Smooth muscle cell (in vitro differentiated cells): ENCODE data around the gene AMH. TPM values are rescaled to one million over a fixed set of nuclear protein-coding genes. Genes with fewer than 3 reads are reported as not detected.
A peak's percentile ranks its signal among the peaks of the same experiment; 100 is the strongest.

Source experiments
- DNase-seq: peaks from one replicate; lab custom pipeline; 2025; ENCODE audit not compliant: unreplicated experiment; lab: John Stamatoyannopoulos, UW
- H2AFZ ChIP-seq: fragments of 200-600 bp; sonication (generic); 2 replicates; pipeline ENCODE4 v1.6.0; 2016; ENCODE audit warnings: antibody characterized with exemption, low read depth, mild to moderate bottlenecking
- H3F3A ChIP-seq: fragments of 200-600 bp; sonication (generic); 2 replicates; pipeline ENCODE4 v1.6.0; 2017; ENCODE audit warnings: antibody characterized with exemption, low read depth
- H3K27ac ChIP-seq: fragments of 200-600 bp; sonication (generic); 2 replicates; pipeline ENCODE4 v1.5.1; 2016; ENCODE audit warnings: low read depth, mild to moderate bottlenecking
- H3K27me3 ChIP-seq: fragments of 200-600 bp; sonication (generic); 2 replicates; pipeline ENCODE4 v1.6.1; 2016; ENCODE audit warnings: low read depth, mild to moderate bottlenecking
- H3K36me3 ChIP-seq: fragments of 200-600 bp; sonication (generic); 2 replicates; pipeline ENCODE4 v1.5.1; 2016; ENCODE audit warnings: low read depth
- H3K4me1 ChIP-seq: fragments of 200-600 bp; sonication (generic); 2 replicates; pipeline ENCODE4 v1.5.1; 2016; ENCODE audit warnings: low read depth
- H3K4me2 ChIP-seq: fragments of 200-600 bp; sonication (generic); 2 replicates; pipeline ENCODE4 v1.6.0; 2016; ENCODE audit warnings: mild to moderate bottlenecking
- H3K4me3 ChIP-seq: fragments of 200-600 bp; sonication (generic); 2 replicates; pipeline ENCODE4 v1.5.1; 2016; ENCODE audit warnings: mild to moderate bottlenecking
- H3K79me2 ChIP-seq: fragments of 200-600 bp; sonication (generic); 2 replicates; pipeline ENCODE4 v1.6.0; 2016; ENCODE audit warnings: low read depth, mild to moderate bottlenecking
- H3K9ac ChIP-seq: fragments of 200-600 bp; sonication (generic); 2 replicates; pipeline ENCODE4 v1.6.0; 2016; ENCODE audit warnings: low read depth
- H3K9me3 ChIP-seq: fragments of 200-600 bp; sonication (generic); replicated peaks from 2 replicates; pipeline ENCODE4 v1.5.1; 2016; ENCODE audit warnings: low read depth
- H4K20me1 ChIP-seq: fragments of 200-600 bp; sonication (generic); 2 replicates; pipeline ENCODE4 v1.6.0; 2016; ENCODE audit warnings: low read depth
- WGBS: methylation state at CpG from one replicate; pipeline ENCODE4 v1.1.7; 2016; ENCODE audit warnings: low lambda C conversion rate; 5-methylcytosine and 5-hydroxymethylcytosine counted together
- polyA plus RNA-seq: library from polyadenylated mRNA; unstranded; fragments of >200 nt; fragmentation: Nextera tagmentation; extraction: Ambion mirVana; gene quantifications from 2 replicates; pipeline ENCODE4 v1.2.1, GENCODE V29; 2016
- total RNA-seq: library from RNA; depleted of rRNA; stranded (reverse); fragments of >200 nt; gene quantifications from 2 replicates; pipeline ENCODE4 v1.2.3, GENCODE V29; 2014
- TF ChIP-seq, protein P1 (sequence below): fragments of 200-600 bp; sonication (generic); IDR thresholded peaks from 2 replicates; pipeline ENCODE4 v1.5.1; 2017; ENCODE audit warnings: borderline replicate concordance, mild to moderate bottlenecking, antibody characterized with exemption; ENCODE audit not compliant: insufficient read depth, poor library complexity, severe bottlenecking

The AMH gene
- total and polyA plus RNA-seq, 2 experiments from 2014 or later = 2.9 to 12.6 TPM

DNA sequence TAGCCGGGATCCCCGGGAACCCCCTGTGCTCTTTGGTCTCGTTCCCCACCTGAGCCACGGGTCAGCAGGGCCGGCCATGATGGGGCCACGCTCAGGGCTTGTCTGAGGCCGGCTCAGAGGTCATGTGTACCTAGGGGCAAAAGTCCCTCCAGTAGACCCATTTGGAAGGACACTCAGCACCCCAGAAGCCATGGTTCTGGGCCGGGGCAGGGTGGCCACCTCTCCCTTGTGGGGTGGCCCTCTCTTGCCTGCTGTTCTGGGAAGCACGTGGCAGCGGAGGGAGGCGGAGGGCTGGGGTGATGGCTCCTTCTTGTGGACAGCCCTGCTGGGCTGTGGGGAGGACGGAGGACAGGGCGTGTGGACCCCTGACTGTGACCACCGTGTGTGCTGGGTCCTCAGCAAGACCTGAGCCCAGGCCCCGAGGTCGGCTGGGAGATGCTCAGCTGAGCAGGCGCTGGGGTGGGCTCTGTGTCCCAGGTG lies 39.3 kb downstream of the AMH start:
- H3F3A ChIP-seq = no peaks in the 10 kb centered on the region
- peaks cover 69% of the 10 kb centered on the region for H3K27me3 ChIP-seq
- H2AFZ ChIP-seq = no peak overlapping the region
- H3K9ac ChIP-seq = no peak overlapping the region
- WGBS = 94% methylated on average over 17 of the region's 17 CpGs
- H3K9me3 ChIP-seq = no peaks in the 10 kb centered on the region
- H3K79me2 ChIP-seq = no peaks in the 10 kb centered on the region
- TF ChIP-seq, protein P1, sequence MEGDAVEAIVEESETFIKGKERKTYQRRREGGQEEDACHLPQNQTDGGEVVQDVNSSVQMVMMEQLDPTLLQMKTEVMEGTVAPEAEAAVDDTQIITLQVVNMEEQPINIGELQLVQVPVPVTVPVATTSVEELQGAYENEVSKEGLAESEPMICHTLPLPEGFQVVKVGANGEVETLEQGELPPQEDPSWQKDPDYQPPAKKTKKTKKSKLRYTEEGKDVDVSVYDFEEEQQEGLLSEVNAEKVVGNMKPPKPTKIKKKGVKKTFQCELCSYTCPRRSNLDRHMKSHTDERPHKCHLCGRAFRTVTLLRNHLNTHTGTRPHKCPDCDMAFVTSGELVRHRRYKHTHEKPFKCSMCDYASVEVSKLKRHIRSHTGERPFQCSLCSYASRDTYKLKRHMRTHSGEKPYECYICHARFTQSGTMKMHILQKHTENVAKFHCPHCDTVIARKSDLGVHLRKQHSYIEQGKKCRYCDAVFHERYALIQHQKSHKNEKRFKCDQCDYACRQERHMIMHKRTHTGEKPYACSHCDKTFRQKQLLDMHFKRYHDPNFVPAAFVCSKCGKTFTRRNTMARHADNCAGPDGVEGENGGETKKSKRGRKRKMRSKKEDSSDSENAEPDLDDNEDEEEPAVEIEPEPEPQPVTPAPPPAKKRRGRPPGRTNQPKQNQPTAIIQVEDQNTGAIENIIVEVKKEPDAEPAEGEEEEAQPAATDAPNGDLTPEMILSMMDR = no peak
- H3K4me1 ChIP-seq = peaks cover 10% of the 10 kb centered on the region
- DNase-seq = no peak
- peaks cover 58% of the 10 kb centered on the region for H4K20me1 ChIP-seq
- H3K27ac ChIP-seq = no peak overlapping the region
- H3K4me2 ChIP-seq = no peak overlapping the region
- no peak overlapping the region for H3K4me3 ChIP-seq
- H3K36me3 ChIP-seq = no peaks in the 10 kb centered on the region

DNA sequence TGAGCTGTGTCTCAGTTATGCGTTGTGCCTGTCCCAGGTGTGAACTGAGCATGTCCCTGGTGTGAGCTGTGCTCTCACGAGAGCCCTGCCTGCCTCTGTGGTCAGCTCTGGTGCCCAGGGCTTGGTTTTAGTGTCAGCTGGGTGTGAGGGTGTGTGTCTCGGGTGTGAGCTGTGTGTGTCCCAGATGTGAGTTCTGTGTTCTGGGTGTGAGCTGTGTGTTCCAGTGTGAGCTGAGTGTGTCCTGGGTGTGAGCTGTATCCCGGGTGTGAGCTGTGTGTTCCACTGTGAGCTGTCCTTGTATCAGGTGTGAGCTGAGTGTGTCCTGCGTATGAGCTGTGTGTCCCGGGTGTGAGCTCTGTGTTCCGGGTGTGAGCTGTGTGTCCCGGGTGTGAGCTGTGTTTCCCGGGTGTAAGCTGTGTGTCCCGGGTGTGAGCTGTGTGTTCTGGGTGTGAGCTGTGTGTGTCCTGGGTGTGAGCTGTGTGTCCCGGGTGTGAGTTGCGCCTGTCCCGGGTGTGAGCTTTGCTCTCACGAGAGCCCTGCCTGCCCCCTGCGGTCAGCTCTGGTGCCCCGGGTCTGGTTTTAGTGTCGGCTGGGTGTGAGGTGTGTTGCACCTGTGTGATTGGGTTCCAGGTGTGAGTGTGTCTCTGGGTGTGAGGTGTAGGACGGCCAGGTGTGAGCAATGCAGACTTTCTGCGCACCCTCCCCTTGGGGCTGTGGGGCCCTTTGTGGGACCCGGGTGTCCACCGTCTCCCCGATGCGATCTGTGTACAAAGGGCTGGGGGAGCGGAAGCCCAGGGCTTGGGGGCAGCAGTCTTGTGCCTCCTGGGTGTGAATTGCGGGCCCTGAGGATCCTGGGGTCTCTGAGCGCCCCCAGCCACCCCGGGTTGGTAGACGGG lies 39.9 kb downstream of the AMH start:
- TF ChIP-seq, protein P1 = no peak
- no peaks in the 10 kb centered on the region for H3F3A ChIP-seq

DNA sequence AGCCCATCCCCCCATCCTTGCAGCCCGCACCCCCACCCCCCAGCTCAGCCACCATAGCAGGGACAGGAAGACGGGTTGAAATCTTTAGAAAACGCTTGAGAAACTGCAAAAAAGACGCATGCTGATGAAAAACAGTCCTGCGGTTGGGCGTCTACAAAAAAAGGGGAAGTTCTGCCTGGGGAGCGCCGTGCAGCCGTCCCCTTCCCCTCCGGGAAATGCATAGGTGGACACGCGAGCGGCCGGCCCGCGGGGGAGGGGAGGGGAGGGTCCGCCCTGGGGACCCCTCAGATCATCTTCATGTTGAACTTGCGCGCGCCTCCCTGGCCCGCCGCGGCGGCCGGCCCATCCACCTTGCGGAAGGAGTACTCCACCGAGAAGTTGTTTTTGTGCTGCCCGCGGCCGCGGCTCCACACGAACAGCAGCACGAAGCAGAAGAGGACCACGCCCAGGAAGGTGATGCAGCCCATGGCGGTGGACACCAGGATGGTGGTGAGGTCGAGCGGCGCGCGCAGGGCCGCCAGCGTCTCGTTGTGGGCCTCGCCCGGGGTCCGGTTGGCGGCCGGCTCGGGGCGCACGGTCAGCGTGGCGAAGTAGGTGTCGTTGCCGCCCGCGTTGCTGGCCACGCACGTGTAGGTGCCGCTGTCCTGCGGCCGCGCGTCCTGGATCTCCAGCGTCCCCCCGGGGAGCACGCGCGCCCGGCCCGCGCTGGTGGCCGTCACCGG lies 40.8 kb downstream of the AMH start:
- Histone ChIP-seq H3K36me3 (no peaks in the 10 kb centered on the region), H2AFZ (no peak overlapping the region), H3F3A (no peaks in the 10 kb centered on the region), H3K4me3 (peak overlapping the region; percentile 21), H3K9ac (no peak overlapping the region), H3K9me3 (no peaks in the 10 kb centered on the region), H3K27me3 (peaks cover 77% of the 10 kb centered on the region), H4K20me1 (peaks cover 58% of the 10 kb centered on the region), H3K4me1 (peaks cover 10% of the 10 kb centered on the region), H3K79me2 (no peaks in the 10 kb centered on the region), H3K4me2 (peak overlapping the region; percentile 82), H3K27ac (no peak overlapping the region)
- TF ChIP-seq, protein P1 = no peak
- DNase-seq = no peak
- 10% methylated on average over 56 of the region's 74 CpGs for WGBS

More for the DNA sequence above, 39.9 kb downstream of the AMH start:
- peaks cover 76% of the 10 kb centered on the region for H3K27me3 ChIP-seq
- no peak for DNase-seq
- H3K4me1 ChIP-seq = peaks cover 10% of the 10 kb centered on the region
- H3K36me3 ChIP-seq = no peaks in the 10 kb centered on the region
- H3K79me2 ChIP-seq = no peaks in the 10 kb centered on the region
- no peak overlapping the region for H2AFZ ChIP-seq
- H3K4me3 ChIP-seq = no peak overlapping the region
- H3K27ac ChIP-seq = no peak overlapping the region
- H3K9me3 ChIP-seq = no peaks in the 10 kb centered on the region
- no peak overlapping the region for H3K4me2 ChIP-seq
- no peak overlapping the region for H3K9ac ChIP-seq
- WGBS = 91% methylated on average over 24 of the region's 28 CpGs
- peaks cover 58% of the 10 kb centered on the region for H4K20me1 ChIP-seq
